Islet precursor cell (in vitro differentiated cells): ENCODE results near the gene NTSR2.

ENCODE experiments used
- DNase-seq: peaks from one replicate; pipeline ENCODE4 v3.0.0-alpha.2; 2018

NTSR2 gene

DNA sequence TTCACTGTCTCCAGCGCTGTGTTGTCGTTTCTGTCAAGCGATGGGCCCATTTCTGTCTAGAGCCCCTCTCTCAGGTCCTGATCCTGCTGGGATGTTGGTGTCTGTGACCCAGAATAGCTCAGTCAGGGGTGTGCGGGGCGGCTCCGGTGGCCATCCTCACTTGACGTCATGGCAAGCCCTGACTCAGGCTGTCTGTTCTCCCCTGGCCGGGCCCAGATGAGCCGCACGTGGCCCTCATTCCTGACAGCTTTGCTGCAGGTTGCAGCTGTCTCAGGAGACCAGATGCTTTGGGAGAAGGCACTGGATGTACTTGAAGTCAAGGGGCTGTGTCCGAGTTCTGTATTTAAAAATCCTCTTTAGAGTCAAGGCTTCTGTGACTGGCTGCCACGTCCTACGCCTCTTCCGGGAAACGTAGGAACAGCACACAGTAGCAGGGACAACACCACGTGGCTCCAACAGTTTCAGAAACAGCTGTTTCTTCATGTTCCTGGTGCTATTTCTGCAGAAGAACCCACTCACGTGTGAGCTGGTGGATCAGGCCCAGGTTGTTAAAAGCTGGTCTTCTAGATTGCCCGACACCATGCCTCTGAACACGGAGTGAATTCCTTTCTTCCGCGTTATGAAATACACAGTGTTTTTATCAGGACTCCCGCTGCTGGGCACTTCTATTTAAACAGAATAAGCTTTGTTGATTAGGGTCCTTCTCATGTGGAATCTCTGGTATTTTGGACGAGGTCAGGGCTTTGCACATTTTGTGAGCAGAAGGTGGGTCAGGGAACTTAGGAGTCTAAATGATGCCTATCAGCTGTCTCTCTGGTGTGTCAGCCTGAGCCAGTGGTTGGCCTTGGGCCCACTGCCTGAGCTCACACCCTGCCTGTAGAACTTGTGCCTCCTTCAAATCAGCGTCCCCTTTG is 28.3 kb upstream of the NTSR2 start:
- no peak for DNase-seq

GRCh38 chr2:11697103-11697871 is 27.3 kb upstream of the NTSR2 start:
- peak; percentile 85 for DNase-seq

GRCh38 chr2:11696736-11697102 is 26.7 kb upstream of the NTSR2 start:
- no peak for DNase-seq

- DNase-seq = no peak
Measured at GRCh38 chr2:11695576-11695975, 25.6 kb upstream of the NTSR2 start.

DNA sequence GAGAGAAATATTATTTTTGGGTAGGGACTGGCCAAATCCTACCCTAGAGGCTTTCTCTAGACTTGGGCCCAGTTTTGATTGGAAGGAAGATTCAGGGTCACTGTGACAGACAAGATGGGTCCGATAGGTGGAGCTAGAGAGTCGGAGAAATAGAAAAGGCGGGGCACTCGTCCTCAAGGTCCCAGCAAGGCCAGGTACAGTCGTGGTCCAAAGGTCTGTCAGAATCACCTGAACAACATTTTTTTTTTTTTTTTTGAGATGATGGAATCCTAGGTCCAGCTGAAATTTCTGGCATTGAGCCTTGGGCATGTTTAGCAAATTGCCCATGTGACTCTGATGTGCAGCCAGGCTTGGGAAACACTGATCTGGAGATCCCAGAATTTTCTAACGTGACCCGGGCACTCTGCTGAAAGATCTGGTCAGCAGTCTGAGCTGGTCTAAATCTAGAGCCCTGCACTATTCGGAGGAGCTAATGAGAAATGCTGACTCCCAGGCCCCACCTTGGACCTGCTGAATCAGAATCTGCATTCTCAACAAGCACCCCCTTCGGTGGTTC is 23.0 kb upstream of the NTSR2 start:
- no peak for DNase-seq

GRCh38 chr2:11691076-11691660 is 21.2 kb upstream of the NTSR2 start:
- no peak for DNase-seq

DNA sequence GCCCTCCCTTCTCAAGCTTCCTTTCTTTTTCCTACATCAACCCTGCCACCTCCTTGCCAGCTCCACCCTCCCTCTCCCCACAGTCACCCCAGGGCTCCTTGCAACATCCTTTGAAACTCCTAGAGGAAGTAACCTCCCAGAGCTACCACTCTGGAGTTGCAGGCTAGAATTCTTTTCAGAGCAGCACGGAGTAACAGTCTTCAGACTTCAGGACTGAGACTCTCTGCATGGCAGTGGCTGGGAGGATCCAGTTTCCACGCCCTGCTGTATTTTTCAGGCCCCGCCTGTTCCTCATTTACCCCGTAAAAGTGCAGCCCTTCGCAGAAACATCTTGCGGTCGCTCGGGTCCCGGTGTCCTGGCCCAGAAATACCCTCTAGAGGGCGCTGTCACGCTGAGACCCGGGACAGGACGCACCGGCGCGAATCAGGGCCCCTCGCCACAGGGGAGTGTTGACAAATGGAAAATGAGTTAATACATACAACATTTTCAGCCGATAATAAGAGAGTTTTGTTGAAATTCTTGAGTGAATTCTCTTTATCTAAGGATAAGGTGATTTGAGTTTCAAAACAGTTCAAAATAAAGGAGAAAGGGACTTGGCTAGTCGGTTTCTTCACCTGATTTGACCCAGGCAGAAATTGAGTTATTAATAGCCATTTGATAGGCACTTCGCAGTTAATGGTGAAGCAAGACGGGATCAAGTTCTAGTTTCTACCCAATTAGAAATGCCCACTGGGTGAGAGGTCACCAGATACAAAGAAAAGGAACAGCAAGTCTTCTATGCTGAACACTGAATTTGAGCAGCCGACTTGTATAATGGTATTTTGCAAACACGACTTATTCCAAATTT is 18.5 kb upstream of the NTSR2 start:
- DNase-seq = peak; percentile 93

DNA sequence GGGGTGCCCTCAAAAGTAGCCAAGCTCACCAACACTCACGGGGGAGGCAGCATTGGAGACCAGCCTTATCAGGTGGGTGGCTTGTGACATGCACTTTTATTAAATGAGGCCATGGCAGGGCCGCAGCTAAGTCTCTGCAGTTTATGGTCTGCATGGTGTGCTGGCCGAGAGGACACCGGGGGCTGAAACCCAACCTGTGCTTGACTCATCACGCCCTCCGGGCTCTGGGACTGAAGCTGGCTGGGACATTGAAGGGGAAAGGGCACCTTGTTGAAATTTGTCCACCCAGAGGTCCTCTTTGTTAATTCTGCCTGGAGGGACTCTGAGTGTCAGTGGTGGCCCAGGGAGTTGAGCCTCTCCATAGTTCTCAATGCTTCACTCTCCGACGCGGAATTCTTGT is 17.7 kb upstream of the NTSR2 start:
- peak; percentile 63 for DNase-seq

GRCh38 chr2:11685906-11686470 is 16.0 kb upstream of the NTSR2 start:
- no peak for DNase-seq

DNA sequence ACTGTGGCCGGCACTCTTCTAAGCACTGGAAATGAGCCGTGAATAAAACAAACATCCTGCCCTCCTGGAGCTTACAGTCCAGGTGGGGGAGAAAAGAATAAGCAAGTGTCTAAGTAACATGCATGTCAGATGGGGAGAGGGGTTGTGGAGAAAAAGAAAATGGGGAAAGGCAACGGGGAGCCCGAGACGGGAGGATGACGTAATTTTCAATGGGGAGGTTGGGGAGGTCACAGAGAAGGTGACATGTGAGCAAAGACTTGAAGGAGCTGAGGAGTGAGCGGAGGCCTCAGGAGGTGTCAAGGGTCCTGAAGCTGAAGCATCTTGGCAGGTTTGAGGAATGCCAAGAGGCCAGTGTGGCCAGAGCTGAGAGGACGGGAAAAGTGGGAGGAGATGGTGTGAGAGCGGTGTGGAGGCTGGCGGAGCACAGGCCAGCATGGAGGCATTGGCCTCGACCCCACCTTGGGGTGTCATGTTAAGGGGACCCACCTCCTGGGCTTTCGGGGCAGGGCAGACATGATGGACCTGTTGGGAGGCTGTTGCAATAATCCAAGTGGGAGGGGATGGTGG is 15.0 kb upstream of the NTSR2 start:
- no peak for DNase-seq

DNA sequence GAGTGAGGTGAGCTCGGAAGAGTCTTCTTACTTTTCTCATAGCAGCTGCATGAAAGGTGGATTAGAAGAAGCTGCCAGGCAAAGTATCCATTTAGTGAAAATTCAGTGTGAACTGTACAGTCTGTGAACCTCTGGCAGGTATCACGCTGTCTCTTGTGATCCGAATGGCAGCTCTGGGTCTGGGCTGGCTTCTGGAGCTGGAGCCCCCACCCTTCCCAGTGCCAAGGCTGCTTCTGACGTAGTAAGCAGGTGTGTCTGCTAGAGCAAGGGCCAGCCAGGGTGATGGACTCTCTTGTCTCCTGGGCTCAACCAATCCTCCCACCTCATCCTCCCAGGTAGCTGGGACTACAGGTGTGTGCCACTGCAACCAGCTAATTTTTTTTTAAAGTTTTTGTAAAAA is 14.0 kb upstream of the NTSR2 start:
- no peak for DNase-seq

DNA sequence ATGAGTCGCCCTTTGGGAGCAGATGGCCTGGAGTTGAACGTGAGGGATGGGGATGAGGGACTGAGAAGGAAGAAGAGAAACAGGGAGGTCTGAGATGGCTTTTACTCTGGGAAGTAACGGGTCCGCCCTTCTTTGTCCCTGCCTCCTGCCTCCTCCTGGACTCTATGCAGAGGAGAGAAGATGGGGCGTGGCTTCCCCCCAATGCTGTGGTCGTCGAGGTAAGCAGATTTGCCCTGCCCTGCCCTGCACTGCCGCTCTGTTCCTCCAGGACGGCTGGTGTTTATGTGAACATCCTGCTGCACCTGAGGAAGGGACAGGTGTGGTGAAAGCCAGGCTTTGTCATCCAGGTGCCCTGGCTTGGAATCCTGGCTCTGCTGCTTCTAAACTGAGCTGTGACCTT is 13.5 kb upstream of the NTSR2 start:
- DNase-seq = no peak

GRCh38 chr2:11682590-11682915 is 12.6 kb upstream of the NTSR2 start:
- no peak for DNase-seq

- peak; percentile 88 for DNase-seq
Measured at GRCh38 chr2:11681722-11682589, 12.0 kb upstream of the NTSR2 start.

DNA sequence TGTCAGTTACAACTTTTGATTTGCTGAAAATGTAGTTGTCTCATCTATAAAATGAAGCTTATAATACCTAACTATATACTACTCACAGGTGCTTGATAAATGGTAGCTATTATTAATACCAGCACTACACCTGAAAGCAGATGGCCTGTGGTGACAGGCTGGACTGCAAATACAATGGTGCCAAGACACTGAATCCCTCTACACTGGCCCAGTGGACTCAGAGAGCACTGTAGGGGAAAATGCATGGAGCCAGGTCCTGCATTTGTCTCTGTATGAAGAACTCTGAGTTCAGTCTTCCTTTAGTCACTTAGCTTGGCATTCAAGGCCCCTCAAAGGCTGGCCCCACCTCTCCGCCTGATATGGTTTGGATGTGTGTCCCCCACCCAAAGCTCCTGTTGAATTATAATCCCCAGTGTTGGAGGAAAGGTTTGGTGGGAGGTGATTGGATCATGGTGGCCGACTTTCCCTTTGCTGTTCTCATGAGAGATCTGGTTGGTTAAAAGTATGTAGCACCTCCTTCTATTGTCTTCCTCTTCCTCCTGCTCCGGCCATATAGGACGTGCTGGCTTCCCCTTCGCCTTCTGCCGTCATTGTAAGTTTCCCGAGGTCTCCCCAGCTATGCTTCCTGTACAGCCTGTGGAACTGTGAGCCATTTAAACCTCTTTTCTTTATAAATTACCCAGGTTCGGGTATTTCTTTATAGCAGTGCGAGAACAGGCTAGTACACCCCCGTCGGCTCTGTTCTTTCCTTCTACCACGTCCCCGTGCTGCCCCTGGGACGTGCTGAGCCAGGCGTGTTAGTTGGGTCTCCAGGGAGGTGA is 11.1 kb upstream of the NTSR2 start:
- DNase-seq = peak; percentile 22

- DNase-seq = peak; percentile 35
Measured at GRCh38 chr2:11680182-11680900, 10.3 kb upstream of the NTSR2 start.

- DNase-seq = peak; percentile 52
Measured at GRCh38 chr2:11679486-11680181, 9.6 kb upstream of the NTSR2 start.

DNA sequence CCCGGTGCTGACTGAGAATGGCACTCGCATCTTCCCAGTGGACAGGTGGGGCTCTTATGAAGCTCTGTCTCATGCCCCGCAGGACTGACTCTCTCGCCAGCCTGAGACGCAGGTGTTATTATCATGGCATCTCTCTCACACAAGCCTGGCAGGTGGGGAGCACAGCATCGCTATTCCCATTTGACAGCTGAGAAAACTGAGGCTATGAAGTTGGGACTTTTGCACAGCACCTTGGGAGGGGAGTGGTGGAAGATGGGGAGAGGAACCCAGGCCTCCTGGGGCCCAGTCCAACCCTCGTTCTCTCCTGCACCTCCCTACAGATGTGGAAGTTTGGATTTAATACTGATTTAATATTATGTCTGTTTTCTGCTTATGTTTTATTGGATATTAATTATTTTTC is 9.0 kb upstream of the NTSR2 start:
- peak; percentile 21 for DNase-seq
